NOMO-1 treated with DMSO at 0.1 percent for 48 hours (cell line): Measurements from ENCODE around the gene SGSH.
"Not testable (repeated sequence)": the region's sequence is repeated elsewhere in the genome, so short reads cannot be mapped to it uniquely, and the experiment has no call there.

Source experiments
- DNase-seq: peaks from one replicate; lab custom pipeline; 2025; ENCODE audit not compliant: unreplicated experiment; lab: John Stamatoyannopoulos, UW

SGSH gene

DNA sequence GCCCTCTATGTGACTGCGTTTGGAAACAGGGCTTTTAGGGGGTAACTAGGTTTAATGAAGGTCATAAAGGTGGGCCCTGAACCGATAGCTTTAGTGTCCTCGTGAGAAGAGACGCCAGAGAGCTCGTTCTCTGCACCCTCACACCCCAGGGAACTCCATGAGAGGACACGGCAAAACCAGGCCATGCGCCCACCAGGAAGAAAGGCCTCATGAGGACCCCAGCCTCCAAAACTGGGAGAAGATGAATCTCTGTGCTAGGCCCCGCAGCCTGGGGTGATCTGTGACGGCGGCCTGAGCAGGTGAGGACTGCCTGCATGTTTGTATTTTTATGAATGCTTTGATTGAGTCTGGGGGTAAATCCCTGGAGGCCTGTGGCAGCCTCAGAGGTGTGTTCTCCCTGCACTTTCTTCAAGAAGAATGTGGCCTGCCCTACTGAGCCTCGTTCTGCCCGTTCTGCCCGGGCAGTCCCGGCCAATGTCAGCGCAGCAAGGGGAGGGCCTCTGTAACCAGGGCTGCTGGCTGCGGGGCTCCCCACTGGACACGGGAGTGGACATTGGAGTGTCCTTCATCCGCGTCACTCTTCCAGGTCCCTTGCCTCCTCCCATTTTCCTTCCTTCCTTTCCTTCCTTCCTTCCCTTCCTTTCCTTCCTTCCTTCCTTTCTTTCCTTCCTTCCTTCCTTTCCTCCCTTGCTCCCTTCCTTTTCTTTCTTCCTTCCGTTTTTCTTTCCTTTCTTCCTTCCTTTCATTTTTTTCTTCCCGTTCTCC, 33.7 kb upstream of the SGSH start:
- no peak for DNase-seq

DNA sequence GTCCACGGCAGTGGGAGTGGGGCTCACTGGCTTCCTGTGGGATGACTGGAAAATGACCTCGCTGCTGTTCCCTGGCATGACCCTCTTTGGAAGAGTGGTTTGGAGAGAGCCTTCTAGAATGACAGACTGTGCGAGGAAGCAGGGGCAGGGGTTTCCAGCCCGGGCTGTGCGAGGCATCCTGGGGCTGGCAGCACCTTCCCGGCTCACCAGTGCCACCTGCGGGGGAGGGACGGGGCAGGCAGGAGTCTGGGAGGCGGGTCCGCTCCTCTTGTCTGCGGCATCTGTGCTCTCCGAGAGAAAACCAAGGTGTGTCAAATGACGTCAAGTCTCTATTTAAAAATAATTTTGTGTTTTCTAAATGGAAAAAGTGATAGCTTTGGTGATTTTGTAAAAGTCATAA, 32.7 kb upstream of the SGSH start:
- peak; percentile 39 for DNase-seq

DNA sequence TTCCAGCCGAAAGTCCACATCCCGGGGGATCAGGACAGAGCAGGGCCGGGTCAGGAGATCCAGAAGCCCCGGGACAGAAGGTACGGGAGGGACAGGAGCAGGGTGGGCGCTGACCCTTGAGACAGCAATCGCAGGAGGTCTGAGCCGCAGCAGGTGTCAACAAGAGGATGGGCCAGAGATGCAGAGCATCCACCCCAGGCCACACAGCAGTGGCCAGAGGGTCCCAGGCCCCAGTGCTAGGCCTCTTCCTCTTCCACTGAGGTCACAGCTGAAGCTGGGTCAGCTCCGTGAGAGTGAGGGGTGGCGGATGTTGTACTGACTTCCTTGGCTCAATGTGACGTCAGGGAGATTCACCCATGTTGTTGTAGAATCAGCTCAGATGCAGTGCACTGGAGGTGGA, 31.8 kb upstream of the SGSH start:
- DNase-seq, result no peak

DNA sequence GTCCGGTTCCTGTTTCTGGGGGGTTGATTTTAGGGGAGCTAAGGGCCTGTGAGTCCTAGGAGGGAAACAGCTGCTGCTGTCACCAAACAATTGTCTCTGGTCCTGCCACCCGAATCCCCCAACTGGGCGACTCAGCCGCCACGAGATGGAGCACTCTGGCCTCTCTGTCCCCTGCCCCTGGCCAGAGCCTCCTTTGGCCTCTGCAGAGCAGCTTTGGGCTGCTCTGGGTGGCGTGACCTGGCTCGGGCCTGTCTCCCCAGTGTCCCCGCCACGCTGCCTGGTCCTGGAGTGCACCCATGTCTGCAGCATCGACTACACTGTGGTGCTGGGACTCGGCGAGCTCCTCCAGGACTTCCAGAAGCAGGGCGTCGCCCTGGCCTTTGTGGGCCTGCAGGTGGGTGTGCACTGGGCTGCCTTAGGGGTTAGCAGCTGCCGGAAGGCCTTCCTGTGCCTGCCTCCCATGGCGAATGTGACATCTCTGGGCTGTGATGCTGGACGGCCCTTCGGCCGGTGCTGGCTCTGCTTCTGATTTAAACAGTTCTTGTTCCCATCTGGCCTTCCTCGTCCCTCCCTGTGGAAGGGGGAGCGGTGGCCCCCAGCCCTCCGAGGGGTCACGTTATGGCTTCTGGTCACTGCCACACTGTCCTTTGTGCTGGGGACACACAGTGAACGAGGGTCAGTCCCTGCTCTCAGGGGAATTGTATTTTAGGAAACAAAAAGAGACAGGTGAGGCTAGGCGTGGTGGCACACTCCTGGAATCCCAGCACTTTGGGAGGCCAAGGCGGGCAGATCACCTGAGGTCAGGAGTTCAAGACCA, 29.0 kb upstream of the SGSH start:
- DNase-seq, result no peak

DNA sequence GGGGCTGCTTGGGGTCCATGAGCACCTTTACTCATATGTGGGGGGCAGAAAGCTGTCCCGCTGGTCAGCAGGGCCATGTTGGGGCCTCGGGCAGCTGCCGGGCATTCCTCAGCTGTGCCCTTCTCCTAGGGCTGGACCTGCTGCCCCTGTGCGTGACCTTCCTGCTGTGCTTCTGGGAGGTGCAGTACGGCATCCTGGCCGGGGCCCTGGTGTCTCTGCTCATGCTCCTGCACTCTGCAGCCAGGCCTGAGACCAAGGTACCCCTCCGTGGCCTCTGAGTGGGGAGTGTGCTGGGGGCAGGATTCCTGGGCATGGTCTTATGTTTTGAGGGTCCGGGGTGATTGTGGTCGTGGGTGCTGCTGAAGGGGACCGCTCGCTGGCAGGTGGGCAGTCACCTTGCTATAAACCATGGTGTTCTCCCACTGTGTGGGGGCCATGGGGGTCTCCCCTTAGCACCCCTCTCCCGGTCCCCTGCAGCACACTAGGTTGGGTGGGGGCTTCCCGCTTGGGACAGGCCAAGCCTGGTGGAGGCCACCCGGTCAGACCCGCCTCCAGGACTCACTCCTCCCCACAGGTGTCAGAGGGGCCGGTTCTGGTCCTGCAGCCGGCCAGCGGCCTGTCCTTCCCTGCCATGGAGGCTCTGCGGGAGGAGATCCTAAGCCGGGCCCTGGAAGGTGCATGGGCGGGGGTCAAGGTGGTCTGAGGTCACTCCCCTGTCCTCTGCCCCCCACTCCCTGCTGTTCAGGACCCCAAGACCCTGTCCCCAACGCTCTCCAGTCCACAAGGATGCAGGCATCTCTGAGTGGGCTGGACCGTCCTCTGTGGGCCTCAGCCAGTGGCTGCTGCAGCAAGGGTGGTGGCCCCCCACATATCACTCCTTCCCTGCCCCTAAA, 28.1 kb upstream of the SGSH start:
- DNase-seq, result no peak

DNA sequence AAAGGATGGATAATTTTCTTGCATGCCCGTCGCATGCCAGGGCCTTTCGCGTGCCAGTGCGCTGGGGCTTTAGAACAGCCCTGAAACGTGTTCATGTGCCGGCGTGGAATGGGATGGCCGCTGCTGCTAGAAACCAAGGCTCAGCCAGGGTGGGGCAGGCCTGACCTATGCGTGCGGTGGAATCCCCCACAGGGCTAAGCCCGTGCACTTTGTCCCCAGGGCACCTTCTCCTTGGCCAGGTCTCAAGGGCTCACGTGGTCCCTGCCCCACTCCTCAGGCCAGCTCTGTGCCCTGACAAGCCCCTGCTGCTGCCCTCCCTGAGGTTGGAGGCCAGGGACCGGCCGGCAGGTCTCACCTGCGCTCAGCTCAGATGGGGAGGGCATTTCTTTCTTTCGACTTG, 27.4 kb upstream of the SGSH start:
- DNase-seq, result no peak

DNA sequence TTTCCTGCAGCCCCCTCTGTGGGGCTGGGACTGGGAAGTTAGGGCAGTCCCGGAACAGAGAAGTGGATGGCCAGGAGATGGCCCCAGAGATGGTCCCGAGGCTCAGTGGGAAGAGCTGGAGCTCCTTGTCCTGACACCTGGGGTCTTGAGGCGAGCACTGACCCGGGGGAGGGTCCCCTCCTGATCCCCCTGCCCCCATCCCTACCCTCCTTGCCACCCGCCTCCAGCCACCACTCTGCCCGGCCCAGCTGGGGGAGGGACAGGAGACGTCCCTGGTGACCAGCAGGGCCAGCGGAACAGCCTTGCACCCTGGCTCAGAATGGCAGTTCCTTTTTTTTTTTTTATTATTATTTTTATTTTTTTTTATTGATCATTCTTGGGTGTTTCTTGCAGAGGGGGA, 26.6 kb upstream of the SGSH start:
- no peak for DNase-seq

DNA sequence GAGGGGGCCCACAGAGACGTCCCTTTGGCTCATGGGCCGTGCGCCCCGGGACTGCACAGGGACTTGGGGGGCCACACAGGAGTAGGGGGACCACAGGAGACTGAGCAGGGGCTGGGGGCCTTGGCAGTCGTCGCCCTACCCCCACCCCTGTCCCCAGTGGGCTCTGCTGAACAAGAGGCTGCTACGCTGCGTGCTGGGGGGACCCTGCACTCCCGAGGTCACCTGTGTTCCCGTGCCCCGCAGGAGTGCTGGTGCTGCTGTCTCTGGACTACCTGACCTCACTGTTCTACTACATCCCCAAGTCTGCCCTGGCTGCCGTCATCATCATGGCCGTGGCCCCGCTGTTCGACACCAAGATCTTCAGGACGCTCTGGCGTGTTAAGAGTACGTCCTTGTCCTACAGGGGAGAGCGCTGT, 26.1 kb upstream of the SGSH start:
- no peak for DNase-seq

DNA sequence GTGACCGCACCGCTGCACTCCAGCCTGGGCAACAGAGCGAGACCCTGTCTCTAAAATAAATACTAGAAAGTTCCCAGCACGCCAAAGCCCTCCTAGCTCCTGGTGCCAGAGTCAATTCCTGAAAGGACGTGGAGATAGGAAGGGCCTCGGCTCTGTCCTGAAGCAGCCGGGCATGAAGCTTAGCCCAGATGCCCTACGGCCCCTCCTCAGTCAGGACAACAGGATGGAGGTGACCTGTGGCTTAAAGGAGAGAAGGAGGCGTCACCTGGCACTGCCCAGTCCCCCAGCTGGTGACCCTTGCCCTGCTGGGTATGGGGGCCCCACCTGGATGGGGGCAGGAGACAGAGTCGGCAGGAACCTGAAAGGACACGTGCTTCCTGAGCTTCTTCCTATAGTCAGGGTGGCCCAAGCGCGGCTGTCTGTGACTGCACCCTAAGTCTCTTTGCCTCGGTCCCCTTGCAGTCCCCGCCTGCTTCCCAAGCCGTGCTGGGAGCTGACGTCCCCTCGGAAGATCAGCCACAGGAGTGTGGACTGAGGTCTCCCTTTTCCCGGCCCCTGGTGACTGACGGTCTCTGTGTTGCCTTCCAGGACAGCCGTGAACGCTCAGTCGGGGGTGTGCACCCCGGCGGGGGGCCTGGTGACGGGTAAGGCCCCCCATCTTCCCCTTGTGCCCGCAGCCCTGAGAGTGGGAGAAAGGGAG, 25.6 kb upstream of the SGSH start:
- no peak for DNase-seq

DNA sequence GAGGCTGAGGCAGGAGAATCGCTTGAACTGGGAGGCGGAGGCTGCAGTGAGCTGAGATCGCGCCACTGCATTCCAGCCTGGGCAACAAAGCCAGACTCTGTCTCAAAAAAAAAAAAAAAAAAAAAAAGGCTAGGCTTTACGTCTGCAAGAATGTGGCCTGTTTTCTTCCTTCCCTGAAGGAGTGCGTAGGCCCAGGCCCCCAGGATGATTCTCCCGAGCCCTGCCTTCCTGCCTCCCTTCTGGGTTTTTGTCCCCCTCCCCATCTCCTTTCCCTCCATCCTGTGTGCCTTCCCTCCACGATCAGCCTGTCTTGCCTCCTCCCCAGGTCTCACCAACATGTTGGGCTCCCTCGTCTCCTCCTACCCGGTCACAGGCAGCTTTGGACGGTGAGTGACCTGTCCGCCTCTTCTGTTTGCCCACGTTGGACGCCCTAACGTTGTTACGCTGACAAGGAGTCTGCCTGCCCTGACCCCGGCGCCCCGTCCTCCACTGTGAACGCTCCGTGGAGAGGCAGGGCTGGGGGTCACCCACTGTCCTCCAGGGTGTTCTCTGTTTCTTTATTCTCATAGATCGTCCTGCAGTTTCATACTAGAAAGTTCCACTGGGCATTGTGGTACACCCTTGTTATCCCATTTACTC, 24.9 kb upstream of the SGSH start:
- DNase-seq, result no peak

DNA sequence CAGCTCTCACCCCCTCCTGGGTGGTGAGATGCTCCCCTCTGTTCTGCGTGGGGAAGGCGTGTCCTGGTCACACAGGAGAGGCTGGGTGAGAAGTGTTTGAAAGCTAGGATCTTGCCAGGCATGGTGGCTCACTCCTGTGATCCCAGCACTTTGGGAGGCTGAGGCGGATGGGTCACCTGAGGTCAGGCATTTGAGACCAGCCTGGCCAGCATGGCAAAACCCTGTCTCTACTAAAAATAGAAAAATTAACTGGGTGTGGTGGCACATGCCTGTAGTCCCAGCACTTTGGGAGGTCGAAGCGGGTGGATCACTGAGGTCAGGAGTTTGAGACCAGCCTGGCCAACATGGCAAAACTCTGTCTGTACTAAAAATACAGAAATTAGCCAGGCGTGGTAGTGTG, 24.3 kb upstream of the SGSH start:
- DNase-seq, result not testable (repeated sequence)

DNA sequence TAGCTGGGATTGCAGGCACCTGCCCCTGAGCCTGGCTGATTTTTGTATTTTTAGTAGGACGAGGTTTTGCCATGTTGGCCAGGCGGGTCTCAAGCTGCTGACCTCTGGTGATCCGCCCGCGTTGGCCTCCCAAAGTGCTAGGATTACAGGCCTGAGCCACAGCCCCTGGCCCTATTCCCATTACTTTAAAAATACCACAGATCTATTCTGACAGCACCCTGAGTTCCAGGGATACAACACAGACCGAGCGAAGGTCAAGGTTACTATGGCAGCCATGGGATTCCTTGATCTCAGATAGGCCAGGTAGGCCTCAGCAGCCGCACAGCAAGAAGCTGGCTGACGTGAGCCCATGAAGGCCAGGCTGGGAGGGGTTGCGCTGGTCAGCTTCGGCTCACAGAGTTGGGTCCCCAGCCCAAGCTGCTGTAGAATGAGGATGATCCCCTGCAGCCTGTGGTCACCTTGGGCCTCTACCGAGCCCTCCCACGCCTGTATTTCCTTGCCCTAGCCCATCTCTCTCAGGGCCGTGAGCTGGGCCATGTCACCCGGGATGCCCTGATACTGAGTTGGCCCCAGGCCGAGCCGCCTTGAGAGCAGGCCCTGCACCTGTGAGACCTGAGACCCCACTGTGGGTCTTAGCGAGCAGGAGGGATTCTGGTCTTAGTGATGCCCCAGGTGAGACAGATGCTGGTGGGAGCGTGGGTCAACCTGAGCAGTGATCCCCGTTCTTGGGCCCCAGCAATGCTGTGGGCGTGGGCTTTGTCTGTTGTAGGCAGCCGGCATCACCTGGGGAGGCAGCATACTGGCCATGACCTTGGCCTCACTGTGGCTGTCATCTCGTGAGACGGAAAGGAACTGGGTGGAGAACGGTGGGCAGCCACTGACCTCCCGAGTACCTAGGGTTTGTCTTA, 23.6 kb upstream of the SGSH start:
- no peak for DNase-seq

DNA sequence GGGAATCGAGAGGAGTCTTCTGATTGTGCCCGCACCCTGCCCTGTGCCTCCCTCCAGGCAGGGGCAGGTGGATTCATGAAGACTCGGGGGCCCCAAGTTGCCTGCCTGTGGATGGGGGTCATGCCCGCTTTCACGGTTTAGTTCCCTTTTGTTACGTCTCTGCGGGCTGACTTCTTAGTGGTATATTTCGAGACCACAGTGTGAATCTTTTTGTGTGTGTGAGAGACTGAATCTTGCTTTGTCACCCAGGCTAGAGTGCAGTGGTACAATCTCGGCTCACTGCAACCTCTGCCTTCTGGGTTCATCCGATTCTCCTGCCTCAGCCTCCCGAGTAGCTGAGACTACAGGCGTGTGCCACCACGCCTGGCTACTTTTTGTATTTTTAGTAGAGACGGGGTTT, 22.4 kb upstream of the SGSH start:
- no peak for DNase-seq

DNA sequence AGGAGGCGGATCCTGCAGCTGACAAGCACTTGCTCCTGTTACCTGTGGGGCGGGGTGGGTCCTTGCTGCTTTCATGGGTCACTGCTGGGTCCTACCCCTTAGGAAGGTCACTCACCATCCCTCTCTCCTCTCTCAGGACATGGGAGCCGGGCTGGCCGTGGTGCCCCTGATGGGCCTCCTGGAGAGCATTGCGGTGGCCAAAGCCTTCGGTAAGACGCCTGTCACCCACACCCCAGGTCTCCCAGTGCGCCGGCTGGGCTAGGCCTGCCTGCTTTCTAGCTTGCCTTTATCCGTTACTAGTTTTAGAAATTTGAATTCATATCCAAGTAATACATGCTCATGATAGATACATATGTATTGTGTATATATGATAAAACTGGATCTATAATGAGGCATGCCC, 17.3 kb upstream of the SGSH start:
- no peak for DNase-seq

DNA sequence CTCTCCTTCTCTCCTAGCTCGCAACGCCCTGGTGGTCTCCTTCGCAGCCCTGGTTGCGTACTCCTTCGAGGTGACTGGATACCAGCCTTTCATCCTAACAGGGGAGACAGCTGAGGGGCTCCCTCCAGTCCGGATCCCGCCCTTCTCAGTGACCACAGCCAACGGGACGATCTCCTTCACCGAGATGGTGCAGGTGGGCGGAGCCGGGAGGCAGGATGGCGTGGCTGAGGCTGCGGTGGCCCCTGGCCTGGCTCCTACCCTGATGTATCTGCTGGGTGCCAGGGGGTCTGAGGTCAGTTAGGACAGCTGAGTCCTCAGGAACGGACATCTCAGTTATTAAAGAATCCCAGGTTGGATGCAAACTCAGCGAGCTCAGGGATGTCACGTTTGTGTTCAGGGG, 16.8 kb upstream of the SGSH start:
- no peak for DNase-seq

DNA sequence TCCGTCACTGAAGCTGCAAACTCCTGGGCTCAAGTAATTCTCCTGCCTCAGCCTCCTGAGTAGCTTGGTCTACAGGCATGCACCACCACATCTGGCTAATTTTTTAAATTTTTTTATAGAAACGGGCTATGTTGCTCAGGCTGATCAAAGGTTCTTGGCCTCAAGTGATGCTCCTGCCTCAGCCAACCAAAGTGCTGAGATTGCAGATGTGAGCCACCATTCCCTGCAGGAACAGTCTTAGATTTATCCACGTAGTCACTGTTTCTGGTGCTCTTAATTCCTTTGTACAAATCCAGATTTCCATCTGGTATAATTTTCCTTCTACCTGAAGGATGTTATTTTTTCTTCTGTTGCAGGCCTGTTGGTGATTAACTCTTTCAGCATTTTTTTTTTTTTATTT, 13.1 kb upstream of the SGSH start:
- DNase-seq, result no peak

DNA sequence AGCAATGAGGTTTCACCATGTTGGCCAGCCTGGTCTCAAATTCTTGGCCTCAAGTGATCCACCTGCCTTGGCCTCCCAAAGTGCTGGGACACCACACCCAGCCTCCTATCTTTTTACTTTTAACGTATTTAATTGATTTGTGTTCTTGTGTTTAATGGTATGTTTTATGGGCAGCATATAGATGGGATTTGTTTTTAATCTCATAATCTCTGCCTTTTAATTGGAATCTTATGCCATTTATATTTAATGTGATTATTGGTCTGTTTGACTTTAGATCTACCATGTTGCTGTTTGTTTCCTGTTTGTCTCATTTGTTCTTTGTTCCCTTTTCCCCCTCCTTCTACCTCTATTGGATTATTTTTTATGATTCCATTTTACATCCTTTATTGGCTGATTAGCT, 12.3 kb upstream of the SGSH start:
- no peak for DNase-seq

DNA sequence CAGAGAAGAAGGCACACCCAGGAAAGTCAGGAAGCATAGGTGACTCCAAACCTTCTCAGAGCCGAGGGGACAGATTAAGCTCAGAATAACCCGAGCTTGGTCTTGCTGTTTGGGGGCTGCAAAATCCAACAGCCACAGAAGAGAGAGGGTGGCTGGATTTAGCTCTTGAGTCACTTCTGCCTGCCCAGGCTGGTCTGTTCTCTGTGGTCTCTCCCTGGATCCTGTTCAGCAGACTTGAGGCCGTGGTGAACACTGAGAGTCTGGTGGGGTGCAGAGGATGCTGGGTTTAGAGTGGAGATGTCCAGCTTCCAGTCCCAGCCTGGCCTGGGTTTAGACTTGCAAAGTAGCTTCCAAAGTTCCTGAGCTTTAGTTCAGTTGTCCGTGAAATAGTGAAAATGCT, 8.9 kb upstream of the SGSH start:
- no peak for DNase-seq

DNA sequence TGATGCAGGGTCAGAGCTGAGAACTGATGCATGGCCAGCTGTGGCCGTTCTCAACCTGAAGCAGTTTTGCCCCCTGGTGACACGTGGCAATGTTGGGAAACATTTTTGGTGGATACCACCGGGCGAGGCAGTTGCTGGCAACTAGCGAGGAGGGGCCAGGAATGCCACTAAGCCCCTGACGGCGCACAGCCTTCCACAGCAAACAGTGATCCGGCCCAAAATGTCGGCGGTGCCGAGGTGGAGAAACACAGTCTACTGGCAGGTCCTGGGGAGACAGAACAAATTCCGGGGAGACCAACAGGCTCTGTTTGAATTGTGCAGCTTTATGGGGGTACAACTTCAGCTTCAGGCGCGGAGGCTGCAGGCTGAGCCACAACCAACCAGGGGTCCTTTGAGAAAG, 8.3 kb upstream of the SGSH start:
- DNase-seq, result no peak

DNA sequence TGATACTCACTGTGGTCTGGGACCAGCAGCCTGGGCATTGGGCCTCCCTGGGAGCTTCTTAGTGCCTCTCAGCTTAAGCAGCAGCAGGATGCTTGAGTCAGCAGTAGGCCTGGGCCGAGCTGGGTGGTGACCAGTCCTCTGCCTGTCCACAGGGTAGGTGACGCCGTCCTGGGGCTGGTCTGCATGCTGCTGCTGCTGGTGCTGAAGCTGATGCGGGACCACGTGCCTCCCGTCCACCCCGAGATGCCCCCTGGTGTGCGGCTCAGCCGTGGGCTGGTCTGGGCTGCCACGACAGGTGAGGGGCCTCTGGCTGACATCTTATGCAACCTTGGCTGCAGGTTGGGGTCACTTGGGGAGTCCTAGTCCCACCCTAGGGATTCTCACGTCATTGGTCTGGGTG, 7.5 kb upstream of the SGSH start:
- DNase-seq, result no peak
